HepG2 (cell line): ENCODE measurements around the gene KRTAP12-4. TPM values are rescaled to one million over a fixed set of nuclear protein-coding genes. Genes with fewer than 3 reads are reported as not detected.

Experiments
- ATAC-seq: fragments of 200-7000 bp; cut with Tn5 transposase; 3 replicates; pipeline ENCODE4 v1.9.1; 2020; ENCODE audit warnings: mild to moderate bottlenecking, moderate library complexity
- BruUV-seq: library from RNA; stranded (reverse); fragments of 400-500 nt; replicated peaks from 2 replicates; lab custom pipeline; 2021; lab: Mats Ljungman, UMichigan
- CTCF ChIA-PET: fragments of 300-600 bp; formaldehyde crosslinking; extraction: SDS; loops from one replicate; lab custom pipeline; 2021; ENCODE audit warnings: low total read pairs, inconsistent platforms, low intra/inter-chr PET ratio; lab: Yijun Ruan, JAX
- POLR2A ChIA-PET: fragments of 350-600 bp; sonication (Branson Sonifier 250); formaldehyde crosslinking; loops from one replicate; lab custom pipeline; 2020; ENCODE audit warnings: antibody characterized with exemption, inconsistent platforms; lab: Yijun Ruan, JAX
- DNase-seq: peaks from one replicate; pipeline ENCODE4 v3.0.0-alpha.2; 2015; ENCODE audit warnings: low spot score
- FAIRE-seq: peaks from 3 replicates; lab custom pipeline; 2011; peaks lifted over from hg19 to GRCh38; lab: Jason Lieb, UNC
- H2AFZ ChIP-seq: one replicate; pipeline ENCODE4 v1.6.1; 2011; ENCODE audit warnings: low read length, inconsistent platforms
- H3K27ac ChIP-seq: fragments of 300-600 bp; 3 replicates; pipeline ENCODE4 v1.8.0; 2011; ENCODE audit warnings: mixed run types, mild to moderate bottlenecking, mixed read lengths, low read length, inconsistent platforms; ENCODE audit not compliant: insufficient read depth; ENCODE audit errors: extremely low read length
- H3K27me3 ChIP-seq, 2 experiments: fragments of 200-600 bp in 1 of 2; 2 replicates in 1 of 2; 3 replicates in 1 of 2; pipeline versions ENCODE4 v1.6.0 to v1.8.0; 2011; ENCODE audit warnings: low read length in 2 of 2, mild to moderate bottlenecking in 2 of 2, moderate library complexity in 2 of 2, inconsistent platforms in 1 of 2; ENCODE audit not compliant: insufficient read depth in 2 of 2, control insufficient read depth in 1 of 2
- H3K36me3 ChIP-seq, 2 experiments: fragments of 200-600 bp in 1 of 2; replicated peaks in 1 of 2; 2 replicates in 1 of 2; 3 replicates in 1 of 2; pipeline versions ENCODE4 v1.5.1 to v1.8.0; 2011; ENCODE audit warnings: low read length in 2 of 2, inconsistent platforms in 1 of 2; ENCODE audit not compliant: insufficient read depth in 2 of 2, control insufficient read depth in 1 of 2
- H3K4me1 ChIP-seq: 2 replicates; pipeline ENCODE4 v1.5.1; 2012; ENCODE audit warnings: low read length, inconsistent platforms; ENCODE audit not compliant: insufficient read depth
- H3K4me2 ChIP-seq: 2 replicates; pipeline ENCODE4 v1.6.0; 2011; ENCODE audit warnings: low read depth, low read length, inconsistent platforms
- H3K4me3 ChIP-seq, 3 experiments: fragments of 200-600 bp in 1 of 3; sonication (generic), shearing (Covaris generic) in 1 of 3; replicated peaks in 1 of 3; 2 replicates each; pipeline ENCODE4 v1.5.1; 2011 to 2016; ENCODE audit warnings: low read length in 3 of 3, inconsistent platforms in 2 of 3, low read depth in 2 of 3, mild to moderate bottlenecking in 2 of 3, control low read depth in 1 of 3, mixed read lengths in 1 of 3; ENCODE audit not compliant: insufficient read depth in 1 of 3
- H3K79me2 ChIP-seq: one replicate; pipeline ENCODE4 v1.6.1; 2011; ENCODE audit warnings: low read length, inconsistent platforms; ENCODE audit not compliant: insufficient read depth
- H3K9ac ChIP-seq: 2 replicates; pipeline ENCODE4 v1.6.0; 2011; ENCODE audit warnings: mild to moderate bottlenecking, low read depth, low read length, inconsistent platforms; ENCODE audit not compliant: insufficient read depth
- H3K9me3 ChIP-seq: 2 replicates; pipeline ENCODE4 v1.5.1; 2012; ENCODE audit warnings: mild to moderate bottlenecking, low read length
- H4K20me1 ChIP-seq: 2 replicates; pipeline ENCODE4 v1.6.0; 2011; ENCODE audit warnings: inconsistent platforms, mild to moderate bottlenecking, low read length, moderate library complexity; ENCODE audit not compliant: insufficient read depth
- EZH2 ChIP-seq: conservative IDR thresholded peaks from 2 replicates; pipeline ENCODE4 v1.6.1; 2012; ENCODE audit warnings: mild to moderate bottlenecking, low read depth, low read length, moderate library complexity
- HDAC1 ChIP-seq: sonication (generic); formaldehyde crosslinking; IDR thresholded peaks from 2 replicates; pipeline ENCODE4 v1.5.1; 2020; ENCODE audit warnings: mild to moderate bottlenecking, missing genetic modification reagents
- HNRNPLL ChIP-seq: fragments of 200-400 bp; formaldehyde crosslinking; IDR thresholded peaks from 2 replicates; pipeline ENCODE4 v1.6.1; 2017; ENCODE audit warnings: mild to moderate bottlenecking, low read depth, low read length; ENCODE audit not compliant: poor library complexity, severe bottlenecking
- KLF11 ChIP-seq: IDR thresholded peaks from 2 replicates; pipeline ENCODE4 v1.6.1; 2016; ENCODE audit warnings: missing compliant biosample characterization
- MEIS1 ChIP-seq: sonication (generic); formaldehyde crosslinking; IDR thresholded peaks from 2 replicates; pipeline ENCODE4 v1.9.0; 2021; ENCODE audit warnings: mild to moderate bottlenecking, missing genetic modification reagents, moderate library complexity, borderline replicate concordance
- MLLT10 ChIP-seq: sonication (generic); formaldehyde crosslinking; IDR thresholded peaks from 2 replicates; pipeline ENCODE4 v1.4.0; 2020; ENCODE audit warnings: missing genetic modification reagents
- XBP1 ChIP-seq: sonication (generic); formaldehyde crosslinking; IDR thresholded peaks from 2 replicates; pipeline ENCODE4 v1.5.0; 2020; ENCODE audit warnings: missing genetic modification reagents
- ZEB1 ChIP-seq: IDR thresholded peaks from 2 replicates; pipeline ENCODE4 v1.6.1; 2012; ENCODE audit warnings: mild to moderate bottlenecking, low read depth, inconsistent platforms; ENCODE audit not compliant: insufficient replicate concordance
- ZNF282 ChIP-seq: fragments of 450-650 bp; IDR thresholded peaks from 2 replicates; pipeline ENCODE4 v1.6.1; 2018; ENCODE audit not compliant: partially characterized antibody
- ZNF34 ChIP-seq: sonication (generic); formaldehyde crosslinking; IDR thresholded peaks from 2 replicates; pipeline ENCODE4 v1.4.0; 2020; ENCODE audit warnings: mild to moderate bottlenecking, missing genetic modification reagents, borderline replicate concordance
- ZNF362 ChIP-seq: sonication (generic); formaldehyde crosslinking; IDR thresholded peaks from 2 replicates; pipeline ENCODE4 v1.4.0; 2020; ENCODE audit warnings: missing genetic modification reagents, mild to moderate bottlenecking, borderline replicate concordance
- ZNF367 ChIP-seq: sonication (generic); formaldehyde crosslinking; IDR thresholded peaks from 2 replicates; pipeline ENCODE4 v1.4.0; 2020; ENCODE audit warnings: missing genetic modification reagents, borderline replicate concordance
- ZNF674 ChIP-seq: sonication (generic); formaldehyde crosslinking; IDR thresholded peaks from 2 replicates; pipeline ENCODE4 v1.5.0; 2020; ENCODE audit warnings: low read depth, mild to moderate bottlenecking, missing genetic modification reagents
- ZNF781 ChIP-seq: sonication (generic); formaldehyde crosslinking; IDR thresholded peaks from 2 replicates; pipeline ENCODE4 v1.5.1; 2020; ENCODE audit warnings: borderline replicate concordance, mild to moderate bottlenecking, missing genetic modification reagents; ENCODE audit errors: not compliant biosample characterization
- WGBS: methylation state at CpG from one replicate; pipeline ENCODE4 v1.1.6; 2017; ENCODE audit warnings: low lambda C conversion rate; 5-methylcytosine and 5-hydroxymethylcytosine counted together
- in situ Hi-C: cut with HindIII; loops from 2 replicates; pipeline ENCODE4 v1.10.0; 2017; ENCODE audit warnings: low pct_unique_long_range_greater_than_20kb; ENCODE audit not compliant: extremely low pct_ligation_motif_present
- intact Hi-C: fragments of 100-400 bp; cut with micrococcal nuclease; formaldehyde crosslinking; loops from one replicate; pipeline ENCODE4 v1.10.0; 2022; ENCODE audit not compliant: unreplicated experiment
- polyA plus RNA-seq, 8 experiments: library from polyadenylated mRNA; depleted of rRNA in 3 of 8; stranded (reverse) in 7 of 8; unstranded in 1 of 8; fragments of >200 nt; fragmentation: Illumina TruSeq in 4 of 8; extraction: Trizol in 4 of 8; gene quantifications; 2 replicates each; pipeline versions ENCODE4 v1.2.1 to v1.2.3, GENCODE V29; 2011 to 2016; ENCODE audit warnings: low read depth in 4 of 8, missing spikeins in 1 of 8, mixed read lengths in 1 of 8; ENCODE audit not compliant: insufficient read depth in 1 of 8
- total RNA-seq, 5 experiments: library from RNA; depleted of rRNA; stranded (reverse); fragments of >200 nt; fragmentation: Illumina TruSeq; extraction: Trizol; gene quantifications; 2 replicates each; pipeline ENCODE4 v1.2.3, GENCODE V29; 2016; ENCODE audit warnings: low read depth in 1 of 5
- TF ChIP-seq, protein P1 (sequence below): sonication (generic); formaldehyde crosslinking; IDR thresholded peaks from 2 replicates; pipeline ENCODE4 v1.4.0; 2020; ENCODE audit warnings: missing genetic modification reagents
- TF ChIP-seq, protein P2 (sequence below): sonication (generic); formaldehyde crosslinking; IDR thresholded peaks from 2 replicates; pipeline ENCODE4 v1.4.0; 2020; ENCODE audit warnings: missing genetic modification reagents

KRTAP12-4 gene
- total and polyA plus RNA-seq, 2 of the 13 experiments (the other 11 are each of a cell fraction or from before 2014, with no cell fraction given) = not detected

GRCh38 chr21:44611551-44611950, 42.9 kb downstream of the KRTAP12-4 start:
- no peaks in the 10 kb centered on the region for H3K79me2 ChIP-seq
- H3K27ac ChIP-seq = no peak overlapping the region
- H2AFZ ChIP-seq = no peak overlapping the region
- POLR2A ChIA-PET = no interaction called here
- FAIRE-seq = no peak
- no peaks in the 10 kb centered on the region for H3K4me1 ChIP-seq
- intact Hi-C loops (no loop called here), in situ Hi-C loops (no loop called here)
- CTCF ChIA-PET = no interaction called here
- H3K9me3 ChIP-seq = peaks cover 24% of the 10 kb centered on the region; the same call in 1 of the 2 replicates
- no peaks in the 10 kb centered on the region for H3K36me3 ChIP-seq
- H3K4me2 ChIP-seq = no peak overlapping the region
- no peak for ATAC-seq
- H3K4me3 ChIP-seq = no peak overlapping the region
- no peak for DNase-seq
- H3K9ac ChIP-seq = no peak overlapping the region
- no TSS peak for BruUV-seq
- WGBS = 16% methylated on average over 4 of the region's 4 CpGs
- H3K27me3 ChIP-seq = peaks cover 1 to 22% of the 10 kb centered on the region in 2 experiments; a peak in 3 of 5 replicates
- no peaks in the 10 kb centered on the region for H4K20me1 ChIP-seq
- TF ChIP-seq ZNF674 (CRISPR knock-in tag) (no peak), ZNF781 (no peak), XBP1 (CRISPR knock-in tag) (no peak), ZNF34 (no peak), MEIS1 (CRISPR knock-in tag) (no peak), HDAC1 (CRISPR knock-in tag) (no peak), EZH2 (no peak), ZEB1 (no peak), ZNF367 (CRISPR knock-in tag) (no peak), ZNF282 (no peak), HNRNPLL (no peak), KLF11 (CRISPR knock-in tag) (no peak), ZNF362 (CRISPR knock-in tag) (no peak), MLLT10 (CRISPR knock-in tag) (no peak)
- TF ChIP-seq, protein P1, sequence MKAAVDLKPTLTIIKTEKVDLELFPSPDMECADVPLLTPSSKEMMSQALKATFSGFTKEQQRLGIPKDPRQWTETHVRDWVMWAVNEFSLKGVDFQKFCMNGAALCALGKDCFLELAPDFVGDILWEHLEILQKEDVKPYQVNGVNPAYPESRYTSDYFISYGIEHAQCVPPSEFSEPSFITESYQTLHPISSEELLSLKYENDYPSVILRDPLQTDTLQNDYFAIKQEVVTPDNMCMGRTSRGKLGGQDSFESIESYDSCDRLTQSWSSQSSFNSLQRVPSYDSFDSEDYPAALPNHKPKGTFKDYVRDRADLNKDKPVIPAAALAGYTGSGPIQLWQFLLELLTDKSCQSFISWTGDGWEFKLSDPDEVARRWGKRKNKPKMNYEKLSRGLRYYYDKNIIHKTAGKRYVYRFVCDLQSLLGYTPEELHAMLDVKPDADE = no peak
- TF ChIP-seq, protein P2, sequence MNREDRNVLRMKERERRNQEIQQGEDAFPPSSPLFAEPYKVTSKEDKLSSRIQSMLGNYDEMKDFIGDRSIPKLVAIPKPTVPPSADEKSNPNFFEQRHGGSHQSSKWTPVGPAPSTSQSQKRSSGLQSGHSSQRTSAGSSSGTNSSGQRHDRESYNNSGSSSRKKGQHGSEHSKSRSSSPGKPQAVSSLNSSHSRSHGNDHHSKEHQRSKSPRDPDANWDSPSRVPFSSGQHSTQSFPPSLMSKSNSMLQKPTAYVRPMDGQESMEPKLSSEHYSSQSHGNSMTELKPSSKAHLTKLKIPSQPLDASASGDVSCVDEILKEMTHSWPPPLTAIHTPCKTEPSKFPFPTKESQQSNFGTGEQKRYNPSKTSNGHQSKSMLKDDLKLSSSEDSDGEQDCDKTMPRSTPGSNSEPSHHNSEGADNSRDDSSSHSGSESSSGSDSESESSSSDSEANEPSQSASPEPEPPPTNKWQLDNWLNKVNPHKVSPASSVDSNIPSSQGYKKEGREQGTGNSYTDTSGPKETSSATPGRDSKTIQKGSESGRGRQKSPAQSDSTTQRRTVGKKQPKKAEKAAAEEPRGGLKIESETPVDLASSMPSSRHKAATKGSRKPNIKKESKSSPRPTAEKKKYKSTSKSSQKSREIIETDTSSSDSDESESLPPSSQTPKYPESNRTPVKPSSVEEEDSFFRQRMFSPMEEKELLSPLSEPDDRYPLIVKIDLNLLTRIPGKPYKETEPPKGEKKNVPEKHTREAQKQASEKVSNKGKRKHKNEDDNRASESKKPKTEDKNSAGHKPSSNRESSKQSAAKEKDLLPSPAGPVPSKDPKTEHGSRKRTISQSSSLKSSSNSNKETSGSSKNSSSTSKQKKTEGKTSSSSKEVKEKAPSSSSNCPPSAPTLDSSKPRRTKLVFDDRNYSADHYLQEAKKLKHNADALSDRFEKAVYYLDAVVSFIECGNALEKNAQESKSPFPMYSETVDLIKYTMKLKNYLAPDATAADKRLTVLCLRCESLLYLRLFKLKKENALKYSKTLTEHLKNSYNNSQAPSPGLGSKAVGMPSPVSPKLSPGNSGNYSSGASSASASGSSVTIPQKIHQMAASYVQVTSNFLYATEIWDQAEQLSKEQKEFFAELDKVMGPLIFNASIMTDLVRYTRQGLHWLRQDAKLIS (CRISPR knock-in tag) = no peak
